Transverse colon (tissue), 4 donors: ENCODE data around the gene EIF4E2. TPM values are rescaled to one million over a fixed set of nuclear protein-coding genes. Genes with fewer than 3 reads are reported as not detected.

Experiments
- DNase-seq: peaks from one replicate; pipeline ENCODE4 v3.0.0-alpha.2; 2019
- H3K27ac ChIP-seq, 4 donors: fragments of 200-600 bp; sonication (generic); 2 replicates each; pipeline ENCODE4 v1.5.1; 2016 to 2018; ENCODE audit warnings: inconsistent platforms in 4 of 4
- H3K27me3 ChIP-seq: fragments of 200-600 bp; sonication (generic); 2 replicates; pipeline ENCODE4 v1.5.1; 2017; ENCODE audit warnings: inconsistent platforms
- H3K36me3 ChIP-seq, 4 donors: fragments of 200-600 bp; sonication (generic); 2 replicates each; pipeline ENCODE4 v1.5.1; 2017 to 2019; ENCODE audit warnings: inconsistent platforms in 4 of 4
- H3K4me1 ChIP-seq, 4 donors: fragments of 200-600 bp; sonication (generic); 2 replicates each; pipeline ENCODE4 v1.5.1; 2017 to 2020; ENCODE audit warnings: inconsistent platforms in 4 of 4
- H3K4me3 ChIP-seq, 4 donors: fragments of 200-600 bp; sonication (generic); 1 replicate in 1 of 4; 2 replicates in 3 of 4; pipeline versions ENCODE4 v1.5.1 to v1.6.1; 2017 to 2019; ENCODE audit warnings: inconsistent platforms in 4 of 4
- H3K9me3 ChIP-seq, 2 donors: fragments of 200-600 bp; sonication (generic); 2 replicates each; pipeline ENCODE4 v1.5.1; 2017 to 2019; ENCODE audit warnings: inconsistent platforms in 2 of 2
- EP300 ChIP-seq: sonication (generic); formaldehyde crosslinking; IDR thresholded peaks from one replicate; pipeline ENCODE4 v1.6.1; 2017; ENCODE audit warnings: antibody characterized with exemption, low read depth
- POLR2A ChIP-seq: fragments of 450-650 bp; IDR thresholded peaks from one replicate; pipeline ENCODE4 v1.6.1; 2016; ENCODE audit warnings: antibody characterized with exemption, mild to moderate bottlenecking, moderate library complexity
- POLR2AphosphoS5 ChIP-seq, 3 donors: sonication (generic); formaldehyde crosslinking; IDR thresholded peaks; one replicate each; pipeline ENCODE4 v1.6.1; 2016; ENCODE audit warnings: antibody characterized with exemption in 3 of 3
- WGBS, 2 donors: methylation state at CpG; one replicate each; pipeline ENCODE4 v1.1.5; 2018; ENCODE audit warnings: low coverage in 1 of 2; 5-methylcytosine and 5-hydroxymethylcytosine counted together
- in situ Hi-C, 4 donors: fragments of 200-750 bp; cut with MboI; loops; one replicate each; pipeline versions ENCODE4 v1.15.0 to v1.15.1; 2017; ENCODE audit warnings: low sequenced_read_pairs in 3 of 4, low pct_ligation_motif_present in 1 of 4, low pct_unique_long_range_greater_than_20kb in 1 of 4
- intact Hi-C: fragments of 100-400 bp; cut with DNase I; formaldehyde crosslinking; loops from one replicate; pipeline ENCODE4 v1.15.1; 2023; ENCODE audit warnings: low total_unique reads
- total RNA-seq, 4 donors: library from RNA; depleted of rRNA; stranded (reverse); fragments of >200 nt; gene quantifications; one replicate each; pipeline ENCODE4 v1.1.0, GENCODE V29; 2016
- TF ChIP-seq, protein P1 (sequence below), 5 experiments: fragments of 200-600 bp in 3 of 5; fragments of 450-650 bp in 2 of 5; sonication (generic) in 3 of 5; IDR thresholded peaks; 1 replicate in 2 of 5; 2 replicates in 3 of 5; pipeline ENCODE4 v1.5.1; 2016 to 2017; ENCODE audit warnings: antibody characterized with exemption in 5 of 5, inconsistent platforms in 3 of 5, mild to moderate bottlenecking in 2 of 5, moderate library complexity in 1 of 5

EIF4E2 gene
- total RNA-seq, 4 donors from 2014 or later = 46.0 to 2,324 (median 55.7) TPM

- no peak for DNase-seq
- Histone ChIP-seq H3K4me1 (peaks cover 0 to 8% (median 4%) of the 10 kb centered on the region in 4 donors), H3K36me3 (no peaks in the 10 kb centered on the region), H3K9me3 (no peaks in the 10 kb centered on the region), H3K27me3 (no peaks in the 10 kb centered on the region), H3K4me3 (no peak overlapping the region), H3K27ac (no peak overlapping the region)
- TF ChIP-seq EP300 = no peak
- no peak for TF ChIP-seq POLR2AphosphoS5 (IDR thresholded peaks at IDR 0.05)
- TF ChIP-seq, protein P1, sequence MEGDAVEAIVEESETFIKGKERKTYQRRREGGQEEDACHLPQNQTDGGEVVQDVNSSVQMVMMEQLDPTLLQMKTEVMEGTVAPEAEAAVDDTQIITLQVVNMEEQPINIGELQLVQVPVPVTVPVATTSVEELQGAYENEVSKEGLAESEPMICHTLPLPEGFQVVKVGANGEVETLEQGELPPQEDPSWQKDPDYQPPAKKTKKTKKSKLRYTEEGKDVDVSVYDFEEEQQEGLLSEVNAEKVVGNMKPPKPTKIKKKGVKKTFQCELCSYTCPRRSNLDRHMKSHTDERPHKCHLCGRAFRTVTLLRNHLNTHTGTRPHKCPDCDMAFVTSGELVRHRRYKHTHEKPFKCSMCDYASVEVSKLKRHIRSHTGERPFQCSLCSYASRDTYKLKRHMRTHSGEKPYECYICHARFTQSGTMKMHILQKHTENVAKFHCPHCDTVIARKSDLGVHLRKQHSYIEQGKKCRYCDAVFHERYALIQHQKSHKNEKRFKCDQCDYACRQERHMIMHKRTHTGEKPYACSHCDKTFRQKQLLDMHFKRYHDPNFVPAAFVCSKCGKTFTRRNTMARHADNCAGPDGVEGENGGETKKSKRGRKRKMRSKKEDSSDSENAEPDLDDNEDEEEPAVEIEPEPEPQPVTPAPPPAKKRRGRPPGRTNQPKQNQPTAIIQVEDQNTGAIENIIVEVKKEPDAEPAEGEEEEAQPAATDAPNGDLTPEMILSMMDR (IDR thresholded peaks at IDR 0.05) = no peak
- no peak for TF ChIP-seq POLR2A
- WGBS, 2 donors = 98% methylated on average over 10 of the region's 10 CpGs; no CpG with 5 or more reads in 1 of the 2 donors
- in situ Hi-C loops = loop anchor here in 2 of 4 donors (25.0 kb wide), 1 partner anchor 633 kb away; no protein-coding TSS in a partner anchor
- intact Hi-C loops = no loop called here
These were observed 54.0 kb downstream of the EIF4E2 start for GRCh38 chr2:232604535-232604934.

GRCh38 chr2:232607011-232607410, 56.5 kb downstream of the EIF4E2 start:
- in situ Hi-C loops (loop anchor here in 2 of 4 donors (25.0 kb wide), 1 partner anchor 630 kb away; no protein-coding TSS in a partner anchor), intact Hi-C loops (no loop called here)
- no peaks in the 10 kb centered on the region for H3K27me3 ChIP-seq
- no peak for DNase-seq
- H3K4me1 ChIP-seq = peaks cover 0 to 8% (median 4%) of the 10 kb centered on the region in 4 donors
- TF ChIP-seq POLR2AphosphoS5 (IDR thresholded peaks at IDR 0.05) = no peak
- TF ChIP-seq EP300 = no peak
- TF ChIP-seq, protein P1 (IDR thresholded peaks at IDR 0.05) = no peak
- TF ChIP-seq POLR2A = no peak
- WGBS, 2 donors = 86 to 100% methylated on average over 7 to 17 of the region's 17 CpGs
- H3K27ac ChIP-seq = no peak overlapping the region
- H3K36me3 ChIP-seq = no peaks in the 10 kb centered on the region
- no peak overlapping the region for H3K4me3 ChIP-seq
- no peaks in the 10 kb centered on the region for H3K9me3 ChIP-seq

DNA sequence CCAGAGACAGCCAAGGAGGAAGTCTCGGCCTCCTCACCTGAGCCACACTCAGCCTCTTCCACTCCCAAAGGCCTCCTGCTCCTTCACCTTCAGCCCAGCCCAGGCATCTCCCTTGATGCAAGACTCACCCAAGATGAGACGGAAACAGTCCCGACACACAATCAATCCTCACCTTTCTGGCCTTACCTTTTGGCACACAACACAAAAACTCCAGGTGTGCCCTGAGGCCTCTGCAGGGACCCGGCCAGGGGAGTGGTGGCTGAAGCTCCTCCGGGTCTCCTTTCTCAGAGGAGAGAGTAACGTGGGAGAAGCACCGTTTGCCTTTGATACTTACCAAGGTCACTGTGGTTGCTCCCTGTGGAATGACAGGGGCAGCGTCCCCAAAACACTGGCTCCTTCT, 59.1 kb downstream of the EIF4E2 start:
- Histone ChIP-seq H3K9me3 (no peaks in the 10 kb centered on the region), H3K4me1 (peaks cover 0 to 8% (median 4%) of the 10 kb centered on the region in 4 donors), H3K27ac (no peak overlapping the region), H3K27me3 (no peaks in the 10 kb centered on the region), H3K4me3 (no peak overlapping the region), H3K36me3 (no peaks in the 10 kb centered on the region)
- TF ChIP-seq POLR2A (no peak), EP300 (no peak), POLR2AphosphoS5 (IDR thresholded peaks at IDR 0.05) (no peak)
- TF ChIP-seq, protein P1 (IDR thresholded peaks at IDR 0.05) = no peak
- DNase-seq = no peak
- in situ Hi-C loops = loop anchor here in 2 of 4 donors (25.0 kb wide), 1 partner anchor 628 kb away; no protein-coding TSS in a partner anchor
- intact Hi-C loops = loop anchor here (10.0 kb wide), 1 partner anchor 635 kb away; no protein-coding TSS in a partner anchor
- 85% methylated on average over 8 of the region's 8 CpGs; no CpG with 5 or more reads in 1 of the 2 donors for WGBS, 2 donors

- Histone ChIP-seq H3K4me1 (peaks cover 0 to 8% (median 4%) of the 10 kb centered on the region in 4 donors), H3K27ac (no peak overlapping the region), H3K36me3 (no peaks in the 10 kb centered on the region), H3K9me3 (no peaks in the 10 kb centered on the region), H3K4me3 (no peak overlapping the region), H3K27me3 (no peaks in the 10 kb centered on the region)
- DNase-seq = no peak
- in situ Hi-C loops (loop anchor here in 2 of 4 donors (25.0 kb wide), 1 partner anchor 627 kb away; no protein-coding TSS in a partner anchor), intact Hi-C loops (loop anchor here (10.0 kb wide), 1 partner anchor 635 kb away; no protein-coding TSS in a partner anchor)
- WGBS, 2 donors = 90% methylated on average over 3 of the region's 3 CpGs; no CpG with 5 or more reads in 1 of the 2 donors
- TF ChIP-seq, protein P1 (IDR thresholded peaks at IDR 0.05) = no peak
- no peak for TF ChIP-seq POLR2A
- TF ChIP-seq POLR2AphosphoS5 (IDR thresholded peaks at IDR 0.05) = no peak
- TF ChIP-seq EP300 = no peak
These were observed 59.6 kb downstream of the EIF4E2 start for GRCh38 chr2:232610081-232610480.
